H9 (cell line): Measurements from ENCODE around the gene IL1B. TPM values are rescaled to one million over a fixed set of nuclear protein-coding genes. Genes with fewer than 3 reads are reported as not detected.

Experiments used
- DNase-seq: peaks from one replicate; pipeline ENCODE4 v3.0.0-alpha.2; 2017
- H2AFZ ChIP-seq: one replicate; pipeline ENCODE4 v1.6.1; 2013; ENCODE audit warnings: mild to moderate bottlenecking, low read length, control low read depth, moderate library complexity
- H2AK5ac ChIP-seq: 2 replicates; pipeline ENCODE4 v1.6.1; 2013; ENCODE audit warnings: low read length, control low read depth, mixed read lengths; ENCODE audit not compliant: insufficient read length
- H2BK120ac ChIP-seq: one replicate; pipeline ENCODE4 v1.6.1; 2013; ENCODE audit warnings: low read depth, mild to moderate bottlenecking, low read length, control low read depth, inconsistent platforms; ENCODE audit not compliant: poor library complexity, severe bottlenecking
- H2BK12ac ChIP-seq: 2 replicates; pipeline ENCODE4 v1.6.1; 2013; ENCODE audit warnings: low read length, control low read depth, mixed read lengths, low read depth; ENCODE audit not compliant: insufficient read length
- H2BK15ac ChIP-seq: 2 replicates; pipeline ENCODE4 v1.6.1; 2013; ENCODE audit warnings: low read depth, low read length, control low read depth
- H2BK20ac ChIP-seq: one replicate; pipeline ENCODE4 v1.6.1; 2013; ENCODE audit warnings: low read depth, mild to moderate bottlenecking, low read length, control low read depth, inconsistent platforms; ENCODE audit not compliant: poor library complexity, severe bottlenecking
- H2BK5ac ChIP-seq: 2 replicates; pipeline ENCODE4 v1.6.1; 2013; ENCODE audit warnings: low read length, control low read depth, mixed read lengths; ENCODE audit not compliant: insufficient read length
- H3K14ac ChIP-seq: 2 replicates; pipeline ENCODE4 v1.6.1; 2013; ENCODE audit warnings: low read length, control low read depth; ENCODE audit not compliant: insufficient read depth
- H3K18ac ChIP-seq: 2 replicates; pipeline ENCODE4 v1.6.1; 2013; ENCODE audit warnings: low read depth, mild to moderate bottlenecking, mixed read lengths, low read length, control low read depth; ENCODE audit not compliant: insufficient read length
- H3K23ac ChIP-seq: 2 replicates; pipeline ENCODE4 v1.6.1; 2013; ENCODE audit warnings: low read length, control low read depth, mixed read lengths, low read depth; ENCODE audit not compliant: insufficient read length
- H3K23me2 ChIP-seq: 2 replicates; pipeline ENCODE4 v1.6.1; 2013; ENCODE audit warnings: low read depth, mild to moderate bottlenecking, mixed read lengths, low read length, control low read depth; ENCODE audit not compliant: insufficient read length, poor library complexity, severe bottlenecking
- H3K27ac ChIP-seq: 2 replicates; pipeline ENCODE4 v1.5.1; 2013; ENCODE audit warnings: low read length, control low read depth, mixed read lengths, low read depth; ENCODE audit not compliant: insufficient read length
- H3K27me3 ChIP-seq: 2 replicates; pipeline ENCODE4 v1.6.1; 2013; ENCODE audit warnings: low read length, control low read depth, inconsistent platforms; ENCODE audit not compliant: insufficient read depth
- H3K4ac ChIP-seq: 2 replicates; pipeline ENCODE4 v1.6.1; 2013; ENCODE audit warnings: low read depth, mild to moderate bottlenecking, control low read depth, inconsistent platforms, low read length, moderate library complexity
- H3K4me1 ChIP-seq: 2 replicates; pipeline ENCODE4 v1.6.1; 2013; ENCODE audit warnings: low read length, control low read depth, inconsistent platforms; ENCODE audit not compliant: insufficient read depth
- H3K4me2 ChIP-seq: 2 replicates; pipeline ENCODE4 v1.6.1; 2013; ENCODE audit warnings: low read length, control low read depth, mixed read lengths; ENCODE audit not compliant: insufficient read length, insufficient read depth
- H3K56ac ChIP-seq: 2 replicates; pipeline ENCODE4 v1.6.1; 2013; ENCODE audit warnings: low read depth, mild to moderate bottlenecking, mixed read lengths, low read length, control low read depth; ENCODE audit not compliant: insufficient read length
- H3K79me1 ChIP-seq: 2 replicates; pipeline ENCODE4 v1.6.1; 2013; ENCODE audit warnings: low read depth, mild to moderate bottlenecking, moderate library complexity, low read length, control low read depth, inconsistent platforms; ENCODE audit not compliant: insufficient read depth, poor library complexity, severe bottlenecking
- H3K79me2 ChIP-seq: 2 replicates; pipeline ENCODE4 v1.6.1; 2013; ENCODE audit warnings: low read length, control low read depth, inconsistent platforms; ENCODE audit not compliant: insufficient read depth
- H3K9ac ChIP-seq: 2 replicates; pipeline ENCODE4 v1.6.1; 2013; ENCODE audit warnings: low read length, control low read depth, mixed read lengths; ENCODE audit not compliant: insufficient read length; ENCODE audit errors: extremely low read depth
- H3K9me3 ChIP-seq: one replicate; pipeline ENCODE4 v1.6.1; 2013; ENCODE audit warnings: low read depth, low read length, inconsistent platforms; ENCODE audit not compliant: control insufficient read depth
- H3T11ph ChIP-seq: one replicate; pipeline ENCODE4 v1.6.1; 2013; ENCODE audit warnings: mild to moderate bottlenecking, low read length, control low read depth, inconsistent platforms
- H4K20me1 ChIP-seq: one replicate; pipeline ENCODE4 v1.6.1; 2013; ENCODE audit not compliant: control insufficient read depth, insufficient read length, insufficient read depth
- H4K5ac ChIP-seq: 2 replicates; pipeline ENCODE4 v1.6.1; 2013; ENCODE audit warnings: low read depth, mild to moderate bottlenecking, mixed read lengths, low read length, control low read depth; ENCODE audit not compliant: insufficient read length
- H4K8ac ChIP-seq: replicated peaks from 2 replicates; pipeline ENCODE4 v1.6.1; 2013; ENCODE audit warnings: low read length, control low read depth, mixed read lengths, low read depth; ENCODE audit not compliant: insufficient read length
- H4K91ac ChIP-seq: 2 replicates; pipeline ENCODE4 v1.6.1; 2013; ENCODE audit warnings: low read depth, mild to moderate bottlenecking, moderate library complexity, mixed read lengths, low read length, control low read depth; ENCODE audit not compliant: insufficient read length
- H3K27ac Mint-ChIP-seq, 3 experiments: 2 replicates in 2 of 3; 3 replicates in 1 of 3; pipeline ENCODE4 v1.8.0; 2020 to 2021; ENCODE audit warnings: mixed read lengths in 3 of 3, mild to moderate bottlenecking in 1 of 3, moderate library complexity in 1 of 3
- H3K27me3 Mint-ChIP-seq: 2 replicates; pipeline ENCODE4 v1.8.0; 2021; ENCODE audit warnings: low read depth, mild to moderate bottlenecking, moderate library complexity, mixed read lengths
- H3K36me3 Mint-ChIP-seq, 3 experiments: 2 replicates in 2 of 3; 3 replicates in 1 of 3; pipeline ENCODE4 v1.8.0; 2020 to 2021; ENCODE audit warnings: low read depth in 3 of 3, mixed read lengths in 3 of 3; ENCODE audit not compliant: insufficient read depth in 1 of 3
- H3K4me1 Mint-ChIP-seq, 2 experiments: 2 replicates each; pipeline ENCODE4 v1.8.0; 2020; ENCODE audit warnings: mixed read lengths in 2 of 2
- H3K4me3 Mint-ChIP-seq, 2 experiments: 2 replicates in 1 of 2; 3 replicates in 1 of 2; pipeline ENCODE4 v1.8.0; 2020 to 2021; ENCODE audit warnings: mild to moderate bottlenecking in 2 of 2, mixed read lengths in 2 of 2, moderate library complexity in 1 of 2
- H3K9me3 Mint-ChIP-seq, 2 experiments: 2 replicates in 1 of 2; 3 replicates in 1 of 2; pipeline ENCODE4 v1.8.0; 2020; ENCODE audit warnings: mild to moderate bottlenecking in 2 of 2, mixed read lengths in 2 of 2, moderate library complexity in 1 of 2
- WGBS: extraction: QIAGEN DNeasy Blood & Tissue Kit; methylation state at CpG from one replicate; pipeline ENCODE4 v1.1.7; 2013; ENCODE audit warnings: missing lambda C conversion rate, low lambda C conversion rate, mixed read lengths; ENCODE audit not compliant: insufficient read length; ENCODE audit errors: extremely low coverage; 5-methylcytosine and 5-hydroxymethylcytosine counted together
- total RNA-seq: library from RNA; stranded (reverse); gene quantifications from 2 replicates; pipeline ENCODE4 v1.2.1, GENCODE V29; 2021
- TF ChIP-seq, protein P1 (sequence below): fragments of 200-600 bp; sonication (generic); conservative IDR thresholded peaks from 3 replicates; pipeline ENCODE4 v1.8.0; 2021; ENCODE audit warnings: antibody characterized with exemption, mild to moderate bottlenecking

The IL1B gene
- total RNA-seq, 1 experiment from 2014 or later = not detected

DNA sequence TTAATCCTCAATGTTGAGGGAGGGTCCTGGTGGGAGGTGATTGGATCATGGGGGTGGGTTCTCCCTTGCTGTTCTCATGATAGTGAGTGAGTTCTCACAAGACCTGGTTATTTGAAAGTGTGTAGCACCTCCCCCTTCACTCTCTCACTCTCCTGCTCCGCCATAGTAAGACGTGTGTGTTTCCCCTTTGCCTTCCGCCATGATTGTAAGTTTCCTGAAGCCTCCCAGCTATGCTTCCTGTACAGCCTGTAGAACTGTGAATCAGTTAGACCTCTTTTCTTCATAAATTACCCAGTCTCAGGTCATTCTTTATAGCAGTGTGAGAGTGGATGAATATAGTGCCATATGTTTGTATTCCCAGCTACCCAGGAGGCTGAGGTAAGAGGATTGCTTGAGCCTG lies 9.6 kb downstream of the IL1B start:
- H4K5ac ChIP-seq = no peak overlapping the region
- Mint-ChIP-seq H3K27ac (peak overlapping the region in 1 of 3 experiments; percentile 29; a peak in 1 of 7 replicates), H3K27me3 (peaks cover 3% of the 10 kb centered on the region; the same call in 1 of the 2 replicates), H3K4me1 (peaks cover 10 to 12% of the 10 kb centered on the region in 2 experiments), H3K4me3 (no peak overlapping the region), H3K9me3 (peaks cover 3 to 5% of the 10 kb centered on the region in 2 experiments; a peak in 4 of 5 replicates), H3K36me3 (peaks cover 2 to 4% (median 2%) of the 10 kb centered on the region in 3 experiments; a peak in 5 of 7 replicates)
- no peak overlapping the region for H3K27ac ChIP-seq
- no peak overlapping the region for H4K91ac ChIP-seq
- no peak overlapping the region for H3K4me2 ChIP-seq
- H3K56ac ChIP-seq = no peak overlapping the region
- H3K4me1 ChIP-seq = no peaks in the 10 kb centered on the region; the same call in 1 of the 2 replicates
- no peaks in the 10 kb centered on the region for H3K79me2 ChIP-seq
- no peak overlapping the region for H3K23ac ChIP-seq
- no peak for DNase-seq
- no peak overlapping the region for H2BK5ac ChIP-seq
- TF ChIP-seq, protein P1, sequence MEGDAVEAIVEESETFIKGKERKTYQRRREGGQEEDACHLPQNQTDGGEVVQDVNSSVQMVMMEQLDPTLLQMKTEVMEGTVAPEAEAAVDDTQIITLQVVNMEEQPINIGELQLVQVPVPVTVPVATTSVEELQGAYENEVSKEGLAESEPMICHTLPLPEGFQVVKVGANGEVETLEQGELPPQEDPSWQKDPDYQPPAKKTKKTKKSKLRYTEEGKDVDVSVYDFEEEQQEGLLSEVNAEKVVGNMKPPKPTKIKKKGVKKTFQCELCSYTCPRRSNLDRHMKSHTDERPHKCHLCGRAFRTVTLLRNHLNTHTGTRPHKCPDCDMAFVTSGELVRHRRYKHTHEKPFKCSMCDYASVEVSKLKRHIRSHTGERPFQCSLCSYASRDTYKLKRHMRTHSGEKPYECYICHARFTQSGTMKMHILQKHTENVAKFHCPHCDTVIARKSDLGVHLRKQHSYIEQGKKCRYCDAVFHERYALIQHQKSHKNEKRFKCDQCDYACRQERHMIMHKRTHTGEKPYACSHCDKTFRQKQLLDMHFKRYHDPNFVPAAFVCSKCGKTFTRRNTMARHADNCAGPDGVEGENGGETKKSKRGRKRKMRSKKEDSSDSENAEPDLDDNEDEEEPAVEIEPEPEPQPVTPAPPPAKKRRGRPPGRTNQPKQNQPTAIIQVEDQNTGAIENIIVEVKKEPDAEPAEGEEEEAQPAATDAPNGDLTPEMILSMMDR = no peak
- no peak overlapping the region for H3K18ac ChIP-seq
- no peak overlapping the region for H3K4ac ChIP-seq
- no peak overlapping the region for H3K9ac ChIP-seq
- H2BK20ac ChIP-seq = no peak overlapping the region
- no peak overlapping the region for H2BK120ac ChIP-seq
- no peak overlapping the region for H3T11ph ChIP-seq
- H2AK5ac ChIP-seq = no peak overlapping the region
- H2BK12ac ChIP-seq = no peak overlapping the region
- H2BK15ac ChIP-seq = no peak overlapping the region
- no peaks in the 10 kb centered on the region for H3K23me2 ChIP-seq
- no peak overlapping the region for H3K14ac ChIP-seq
- H2AFZ ChIP-seq = no peak overlapping the region
- no CpG with 5 or more reads among the region's 3 CpGs for WGBS
- no peaks in the 10 kb centered on the region for H3K79me1 ChIP-seq
- no peaks in the 10 kb centered on the region for H3K27me3 ChIP-seq
- no peaks in the 10 kb centered on the region for H3K9me3 ChIP-seq
- no peak overlapping the region for H4K8ac ChIP-seq
- no peaks in the 10 kb centered on the region for H4K20me1 ChIP-seq
